ENCODE measurements around the gene TMEM178B. TPM values are rescaled to one million over a fixed set of nuclear protein-coding genes. Genes with fewer than 3 reads are reported as not detected.

Gene TMEM178B
- total and polyA plus RNA-seq, 8 donors: 0.16 to 5.6 (median 3.4) TPM

DNA sequence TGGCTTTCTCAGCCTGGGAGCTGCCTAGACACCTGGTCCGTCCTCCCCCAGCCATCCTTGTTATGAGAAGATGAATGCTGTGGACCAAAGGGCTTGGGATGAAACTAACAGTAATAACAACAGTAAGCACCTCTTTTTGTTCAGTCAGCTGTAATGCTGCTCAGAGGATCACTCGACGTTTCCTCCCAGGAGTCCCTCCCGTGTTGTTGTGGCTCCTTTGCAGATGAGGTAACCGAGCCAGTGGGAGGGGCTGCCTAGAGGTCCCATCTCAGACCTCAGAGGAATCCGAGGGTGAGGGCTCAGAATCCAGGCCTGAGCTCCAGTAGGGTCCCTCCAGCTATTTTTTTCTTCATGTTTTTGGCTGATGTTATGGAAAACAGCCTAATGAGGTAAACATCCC, 145.1 kb downstream of the TMEM178B start:
- DNase-seq: no peak
- Histone ChIP-seq H3K9me3 (no peaks in the 10 kb centered on the region), H3K27me3 (no peaks in the 10 kb centered on the region), H3K4me3 (no peak overlapping the region), H3K4me1 (no peaks in the 10 kb centered on the region), H3K36me3 (no peaks in the 10 kb centered on the region), H3K27ac (no peak overlapping the region)
- intact Hi-C loops (cut with DNase I): no loop called here
- TF ChIP-seq, protein P1, sequence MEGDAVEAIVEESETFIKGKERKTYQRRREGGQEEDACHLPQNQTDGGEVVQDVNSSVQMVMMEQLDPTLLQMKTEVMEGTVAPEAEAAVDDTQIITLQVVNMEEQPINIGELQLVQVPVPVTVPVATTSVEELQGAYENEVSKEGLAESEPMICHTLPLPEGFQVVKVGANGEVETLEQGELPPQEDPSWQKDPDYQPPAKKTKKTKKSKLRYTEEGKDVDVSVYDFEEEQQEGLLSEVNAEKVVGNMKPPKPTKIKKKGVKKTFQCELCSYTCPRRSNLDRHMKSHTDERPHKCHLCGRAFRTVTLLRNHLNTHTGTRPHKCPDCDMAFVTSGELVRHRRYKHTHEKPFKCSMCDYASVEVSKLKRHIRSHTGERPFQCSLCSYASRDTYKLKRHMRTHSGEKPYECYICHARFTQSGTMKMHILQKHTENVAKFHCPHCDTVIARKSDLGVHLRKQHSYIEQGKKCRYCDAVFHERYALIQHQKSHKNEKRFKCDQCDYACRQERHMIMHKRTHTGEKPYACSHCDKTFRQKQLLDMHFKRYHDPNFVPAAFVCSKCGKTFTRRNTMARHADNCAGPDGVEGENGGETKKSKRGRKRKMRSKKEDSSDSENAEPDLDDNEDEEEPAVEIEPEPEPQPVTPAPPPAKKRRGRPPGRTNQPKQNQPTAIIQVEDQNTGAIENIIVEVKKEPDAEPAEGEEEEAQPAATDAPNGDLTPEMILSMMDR (IDR thresholded peaks at IDR 0.05): no peak
- no peak for ATAC-seq

DNA sequence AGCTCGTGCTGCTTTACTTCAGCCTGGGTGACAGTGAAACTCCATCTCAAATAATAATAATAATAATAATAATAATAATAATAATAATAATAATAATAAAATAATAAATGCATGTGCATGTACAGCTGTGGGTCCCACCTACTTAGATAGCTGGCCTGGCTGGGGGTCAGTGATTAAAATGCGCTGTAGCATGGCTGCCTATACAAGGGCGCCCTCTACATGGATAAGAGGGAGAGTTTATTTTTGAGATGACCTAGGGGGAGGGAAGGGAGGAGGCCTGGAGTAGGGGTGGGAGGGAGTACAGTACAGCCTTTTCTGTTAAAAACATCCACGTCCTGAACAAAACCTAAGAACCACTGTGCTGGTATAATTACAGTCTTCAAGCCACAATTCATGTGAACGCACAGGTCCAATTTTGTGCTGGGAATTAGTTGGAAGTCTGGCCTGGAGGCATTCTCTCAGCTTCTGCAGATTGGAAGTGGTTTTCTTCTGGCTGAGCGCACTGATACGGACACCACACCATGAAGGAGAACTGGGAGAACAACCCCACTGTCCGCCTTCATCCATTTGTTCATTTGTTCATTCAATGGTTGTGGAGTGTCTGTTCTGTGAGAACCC, 146.5 kb downstream of the TMEM178B start:
- Histone ChIP-seq H3K9me3 (no peaks in the 10 kb centered on the region), H3K27ac (no peak overlapping the region), H3K27me3 (no peaks in the 10 kb centered on the region), H3K4me1 (no peaks in the 10 kb centered on the region), H3K4me3 (no peak overlapping the region), H3K36me3 (no peaks in the 10 kb centered on the region)
- intact Hi-C loops (cut with DNase I): no loop called here
- TF ChIP-seq, protein P1 (IDR thresholded peaks at IDR 0.05): no peak
- peak in 1 of 4 donors; percentile 13 for DNase-seq
- no peak for ATAC-seq

DNA sequence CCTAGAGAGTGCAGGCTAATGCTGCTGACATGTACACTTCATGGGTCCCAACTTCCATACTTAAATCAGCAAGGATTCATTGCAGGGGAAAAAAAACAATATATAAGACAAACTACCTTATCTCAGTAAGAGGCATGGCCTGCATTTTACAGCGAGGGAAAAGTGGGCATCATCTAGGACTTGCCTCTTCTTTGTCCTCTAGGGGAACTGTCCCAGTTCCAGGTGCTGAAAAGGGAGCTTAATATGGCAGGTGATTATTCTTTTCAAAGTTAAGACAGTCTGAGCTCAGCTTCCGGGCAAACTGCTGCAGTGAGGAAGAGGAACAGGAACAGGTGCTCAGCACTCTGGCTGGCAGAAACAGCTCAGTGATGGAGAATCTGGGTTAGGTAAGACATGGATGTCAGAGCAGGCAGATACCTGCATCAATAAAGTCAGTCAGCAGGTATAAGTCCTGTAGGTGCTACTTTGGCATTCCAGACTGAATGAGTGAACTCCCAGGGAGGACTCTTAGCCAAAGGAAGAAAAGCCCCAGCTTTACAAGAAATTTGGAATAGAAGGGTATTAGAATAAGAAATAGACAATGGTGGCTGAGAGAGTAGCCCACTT, 147.2 kb downstream of the TMEM178B start:
- TF ChIP-seq, protein P1 (IDR thresholded peaks at IDR 0.05): no peak
- Histone ChIP-seq H3K4me1 (no peaks in the 10 kb centered on the region), H3K27me3 (no peaks in the 10 kb centered on the region), H3K27ac (no peak overlapping the region), H3K9me3 (no peaks in the 10 kb centered on the region), H3K36me3 (no peaks in the 10 kb centered on the region), H3K4me3 (no peak overlapping the region)
- DNase-seq (peak in 1 of 4 donors; percentile 10), ATAC-seq (no peak)
- intact Hi-C loops (cut with DNase I): no loop called here

DNA sequence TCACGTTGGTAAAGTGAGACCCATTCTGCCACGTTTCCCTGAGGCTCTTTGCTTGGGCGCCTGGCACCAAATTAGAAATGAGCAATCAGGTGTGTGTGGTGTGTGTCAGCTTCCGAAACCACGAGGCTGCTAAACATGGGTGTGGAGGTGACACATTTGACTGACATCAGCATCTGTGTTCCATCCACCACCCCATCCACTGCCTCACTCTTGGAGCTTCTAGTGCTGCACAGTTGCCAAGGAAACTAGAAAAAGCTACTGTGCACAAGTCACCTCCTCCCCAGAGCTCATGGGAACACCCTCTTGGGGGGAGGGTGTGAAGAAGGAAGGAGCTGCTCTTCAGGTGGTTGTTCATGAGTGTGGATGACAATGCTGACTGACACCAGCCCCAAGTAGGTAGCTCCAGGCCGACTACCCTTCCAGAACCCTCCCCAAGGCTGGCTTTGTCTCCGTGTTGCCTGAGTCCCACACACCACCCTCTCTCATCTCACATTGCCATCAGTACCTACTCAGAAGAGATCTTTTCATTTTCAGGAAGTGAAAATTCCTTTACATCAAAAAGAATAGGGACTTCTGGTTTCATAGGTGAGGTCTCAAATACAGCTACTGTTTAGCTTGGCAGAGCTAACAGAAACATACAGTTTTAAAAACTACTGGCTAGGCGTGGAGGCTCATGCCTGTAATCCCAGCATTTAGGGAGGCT, 152.2 kb downstream of the TMEM178B start:
- no peak overlapping the region for H3K27ac ChIP-seq
- no peaks in the 10 kb centered on the region for H3K36me3 ChIP-seq
- intact Hi-C loops (cut with DNase I): no loop called here
- no peak for ATAC-seq
- no peak overlapping the region for H3K4me3 ChIP-seq
- no peaks in the 10 kb centered on the region for H3K27me3 ChIP-seq
- no peak for DNase-seq
- H3K4me1 ChIP-seq: no peaks in the 10 kb centered on the region
- no peaks in the 10 kb centered on the region for H3K9me3 ChIP-seq
- TF ChIP-seq, protein P1 (IDR thresholded peaks at IDR 0.05): no peak

DNA sequence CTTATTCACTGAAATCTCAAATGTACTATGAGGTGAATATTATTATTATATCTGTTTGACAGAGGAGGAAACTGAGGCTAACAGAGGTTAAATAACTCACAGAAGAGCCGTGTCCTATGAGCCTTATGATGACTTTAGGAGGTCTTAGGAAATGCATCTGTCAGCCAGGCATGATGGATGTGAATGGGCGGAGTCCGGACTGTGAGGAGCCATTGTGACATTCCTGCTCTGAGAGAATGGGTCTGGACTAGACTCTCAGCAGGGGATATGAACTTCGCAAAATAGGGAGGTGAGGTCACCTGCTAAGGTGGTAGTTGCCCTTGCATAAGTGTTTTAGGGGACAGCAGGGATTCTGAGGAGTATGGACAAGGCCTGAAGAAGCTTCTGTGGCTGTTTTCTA, 153.6 kb downstream of the TMEM178B start:
- H3K36me3 ChIP-seq: no peaks in the 10 kb centered on the region
- H3K4me3 ChIP-seq: no peak overlapping the region
- H3K27me3 ChIP-seq: no peaks in the 10 kb centered on the region
- no peak for DNase-seq
- no peak overlapping the region for H3K27ac ChIP-seq
- no peaks in the 10 kb centered on the region for H3K4me1 ChIP-seq
- ATAC-seq: no peak
- TF ChIP-seq, protein P1 (IDR thresholded peaks at IDR 0.05): no peak
- intact Hi-C loops (cut with DNase I): no loop called here
- H3K9me3 ChIP-seq: no peaks in the 10 kb centered on the region
